ENCODE data around the gene IL12RB1.

The IL12RB1 gene

DNA sequence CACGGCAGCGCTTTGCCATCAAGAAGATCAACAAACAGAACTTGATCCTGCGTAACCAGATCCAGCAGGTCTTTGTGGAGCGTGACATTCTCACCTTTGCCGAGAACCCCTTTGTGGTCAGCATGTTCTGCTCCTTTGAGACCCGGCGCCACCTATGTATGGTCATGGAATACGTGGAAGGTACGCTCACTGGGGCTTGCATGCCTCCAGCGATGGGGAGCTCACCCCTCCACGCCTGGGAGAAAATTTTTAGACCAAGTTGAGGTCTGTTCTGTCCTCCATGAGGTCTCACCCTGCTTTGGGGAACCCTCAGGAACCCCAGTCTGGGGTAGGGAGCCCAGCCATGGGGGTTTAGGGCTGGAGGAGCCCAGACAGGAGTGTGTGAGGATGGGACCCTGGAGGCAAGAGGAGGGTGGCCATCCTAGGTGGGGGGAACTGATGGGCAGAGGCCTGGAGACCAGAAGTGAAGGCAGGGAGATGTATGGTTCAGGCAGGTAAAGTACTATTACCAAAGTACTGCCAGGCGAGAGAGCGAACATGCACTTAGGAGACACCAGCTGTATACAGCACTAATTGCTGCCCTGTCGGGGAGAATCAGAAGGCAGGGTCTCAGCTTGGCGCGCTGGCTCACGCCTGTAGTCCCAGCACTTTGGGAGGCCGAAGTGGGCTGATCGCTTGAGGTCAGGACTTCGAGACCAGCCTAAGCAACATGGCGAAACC lies 43.9 kb upstream of the IL12RB1 start:
- H3K4me1 ChIP-seq (ENCODE audit: low read length) = no peaks in the 10 kb centered on the region
- H3K9ac ChIP-seq (ENCODE audit: low read length) = no peak overlapping the region
- TF ChIP-seq, protein P1, sequence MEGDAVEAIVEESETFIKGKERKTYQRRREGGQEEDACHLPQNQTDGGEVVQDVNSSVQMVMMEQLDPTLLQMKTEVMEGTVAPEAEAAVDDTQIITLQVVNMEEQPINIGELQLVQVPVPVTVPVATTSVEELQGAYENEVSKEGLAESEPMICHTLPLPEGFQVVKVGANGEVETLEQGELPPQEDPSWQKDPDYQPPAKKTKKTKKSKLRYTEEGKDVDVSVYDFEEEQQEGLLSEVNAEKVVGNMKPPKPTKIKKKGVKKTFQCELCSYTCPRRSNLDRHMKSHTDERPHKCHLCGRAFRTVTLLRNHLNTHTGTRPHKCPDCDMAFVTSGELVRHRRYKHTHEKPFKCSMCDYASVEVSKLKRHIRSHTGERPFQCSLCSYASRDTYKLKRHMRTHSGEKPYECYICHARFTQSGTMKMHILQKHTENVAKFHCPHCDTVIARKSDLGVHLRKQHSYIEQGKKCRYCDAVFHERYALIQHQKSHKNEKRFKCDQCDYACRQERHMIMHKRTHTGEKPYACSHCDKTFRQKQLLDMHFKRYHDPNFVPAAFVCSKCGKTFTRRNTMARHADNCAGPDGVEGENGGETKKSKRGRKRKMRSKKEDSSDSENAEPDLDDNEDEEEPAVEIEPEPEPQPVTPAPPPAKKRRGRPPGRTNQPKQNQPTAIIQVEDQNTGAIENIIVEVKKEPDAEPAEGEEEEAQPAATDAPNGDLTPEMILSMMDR (IDR thresholded peaks at IDR 0.05; ENCODE audit: low read depth, low read length) = no peak
- no peak for TF ChIP-seq EZH2phosphoT487 (IDR thresholded peaks at IDR 0.05; ENCODE audit: low read depth)
- no peak overlapping the region for H3K4me2 ChIP-seq (ENCODE audit: low read length)
- H3K9me3 ChIP-seq (ENCODE audit: insufficient read depth, low read length) = no peaks in the 10 kb centered on the region
- no peaks in the 10 kb centered on the region for H4K20me1 ChIP-seq (ENCODE audit: insufficient read depth, low read length)
- no peaks in the 10 kb centered on the region for H3K27me3 ChIP-seq (ENCODE audit: low read depth, low read length)
- H2AFZ ChIP-seq (ENCODE audit: low read depth, low read length) = no peak overlapping the region
- no peak overlapping the region for H3K27ac ChIP-seq (ENCODE audit: low read length)
- no peak overlapping the region for H3K4me3 ChIP-seq (ENCODE audit: low read length)
- H3K36me3 ChIP-seq (replicated peaks; ENCODE audit: low read depth, low read length) = peaks cover 51% of the 10 kb centered on the region
- no peaks in the 10 kb centered on the region for H3K79me2 ChIP-seq (ENCODE audit: low read length)

DNA sequence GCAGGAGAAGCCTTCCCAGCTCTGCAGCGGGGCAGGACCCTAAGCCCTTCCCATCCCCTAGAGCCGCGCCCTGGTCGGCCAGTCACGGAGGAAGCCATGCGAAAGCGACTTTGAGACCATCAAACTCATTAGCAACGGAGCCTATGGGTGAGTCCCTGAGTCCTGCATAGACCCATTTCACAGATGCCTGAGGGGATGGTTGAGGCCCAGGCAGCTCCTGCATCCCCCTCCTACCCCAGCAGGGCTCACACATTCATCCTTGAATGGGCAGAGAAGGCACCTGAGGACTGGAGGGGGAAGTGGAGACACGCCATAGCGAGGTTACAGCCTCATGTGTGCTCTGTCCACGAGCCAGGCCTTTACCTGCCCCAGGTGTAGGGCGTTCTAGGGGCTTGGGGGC lies 42.1 kb upstream of the IL12RB1 start:
- H3K9me3 ChIP-seq (ENCODE audit: insufficient read depth, low read length) = no peaks in the 10 kb centered on the region
- peaks cover 51% of the 10 kb centered on the region for H3K36me3 ChIP-seq (replicated peaks; ENCODE audit: low read depth, low read length)
- no peak overlapping the region for H3K4me3 ChIP-seq (ENCODE audit: low read length)
- no peaks in the 10 kb centered on the region for H3K79me2 ChIP-seq (ENCODE audit: low read length)
- H3K9ac ChIP-seq (ENCODE audit: low read length) = no peak overlapping the region
- H3K4me1 ChIP-seq (ENCODE audit: low read length) = no peaks in the 10 kb centered on the region
- H3K27me3 ChIP-seq (ENCODE audit: low read depth, low read length) = no peaks in the 10 kb centered on the region
- no peak for TF ChIP-seq EZH2phosphoT487 (IDR thresholded peaks at IDR 0.05; ENCODE audit: low read depth)
- TF ChIP-seq, protein P1 (IDR thresholded peaks at IDR 0.05; ENCODE audit: low read depth, low read length) = no peak
- no peak overlapping the region for H2AFZ ChIP-seq (ENCODE audit: low read depth, low read length)
- H3K27ac ChIP-seq (ENCODE audit: low read length) = no peak overlapping the region
- no peaks in the 10 kb centered on the region for H4K20me1 ChIP-seq (ENCODE audit: insufficient read depth, low read length)
- no peak overlapping the region for H3K4me2 ChIP-seq (ENCODE audit: low read length)

DNA sequence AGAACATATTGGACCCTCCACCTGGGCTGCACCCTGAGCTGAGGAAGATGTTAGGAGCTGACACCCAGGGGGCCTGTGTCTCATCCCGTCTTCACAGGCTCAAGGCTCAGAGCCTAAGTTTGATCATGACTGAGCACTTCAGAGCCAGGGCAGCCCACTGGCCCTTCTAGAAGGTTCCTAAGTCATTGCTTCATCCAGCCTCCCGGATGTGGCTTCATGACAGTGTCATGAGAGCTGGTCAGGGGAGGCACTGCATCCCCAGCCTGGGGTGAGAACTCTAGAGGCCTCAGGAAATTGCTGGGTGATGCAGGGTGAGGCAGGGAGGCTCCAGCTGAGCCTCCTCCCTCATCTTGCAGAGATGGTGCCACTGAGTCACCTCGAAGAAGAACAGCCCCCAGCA lies 41.3 kb upstream of the IL12RB1 start:
- H3K4me1 ChIP-seq (ENCODE audit: low read length) = no peaks in the 10 kb centered on the region
- H3K9me3 ChIP-seq (ENCODE audit: insufficient read depth, low read length) = no peaks in the 10 kb centered on the region
- H3K36me3 ChIP-seq (replicated peaks; ENCODE audit: low read depth, low read length) = peaks cover 55% of the 10 kb centered on the region
- H2AFZ ChIP-seq (ENCODE audit: low read depth, low read length) = no peak overlapping the region
- no peak overlapping the region for H3K9ac ChIP-seq (ENCODE audit: low read length)
- H4K20me1 ChIP-seq (ENCODE audit: insufficient read depth, low read length) = no peaks in the 10 kb centered on the region
- H3K4me2 ChIP-seq (ENCODE audit: low read length) = no peak overlapping the region
- H3K79me2 ChIP-seq (ENCODE audit: low read length) = no peaks in the 10 kb centered on the region
- H3K27me3 ChIP-seq (ENCODE audit: low read depth, low read length) = no peaks in the 10 kb centered on the region
- no peak overlapping the region for H3K27ac ChIP-seq (ENCODE audit: low read length)
- no peak overlapping the region for H3K4me3 ChIP-seq (ENCODE audit: low read length)
- TF ChIP-seq, protein P1 (IDR thresholded peaks at IDR 0.05; ENCODE audit: low read depth, low read length) = no peak
- TF ChIP-seq EZH2phosphoT487 (IDR thresholded peaks at IDR 0.05; ENCODE audit: low read depth) = no peak

DNA sequence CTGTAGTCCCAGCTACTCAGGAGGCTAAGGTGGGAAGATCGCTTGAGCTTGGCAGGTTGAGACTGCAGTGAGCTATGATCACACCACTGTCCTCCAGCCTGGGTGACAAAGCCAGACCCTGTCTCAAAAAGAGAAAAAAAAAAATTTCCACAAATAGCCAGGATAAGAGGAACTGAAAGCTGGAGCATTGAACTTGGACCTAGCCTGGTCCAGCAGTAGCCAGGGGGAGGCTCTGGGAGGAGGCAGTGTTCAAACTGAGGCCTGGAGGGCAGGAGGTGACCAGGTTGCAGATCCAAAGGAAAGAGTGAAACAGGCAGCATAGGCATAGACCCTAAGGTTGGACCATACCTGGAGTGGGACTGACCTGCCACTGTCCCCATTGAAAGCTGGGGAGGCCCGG lies 39.4 kb upstream of the IL12RB1 start:
- Histone ChIP-seq H4K20me1 (ENCODE audit: insufficient read depth, low read length) (no peaks in the 10 kb centered on the region), H3K79me2 (ENCODE audit: low read length) (no peaks in the 10 kb centered on the region), H3K36me3 (replicated peaks; ENCODE audit: low read depth, low read length) (peaks cover 59% of the 10 kb centered on the region), H3K9ac (ENCODE audit: low read length) (no peak overlapping the region), H2AFZ (ENCODE audit: low read depth, low read length) (no peak overlapping the region), H3K4me1 (ENCODE audit: low read length) (no peaks in the 10 kb centered on the region), H3K9me3 (ENCODE audit: insufficient read depth, low read length) (no peaks in the 10 kb centered on the region), H3K4me2 (ENCODE audit: low read length) (no peak overlapping the region), H3K4me3 (ENCODE audit: low read length) (no peak overlapping the region), H3K27me3 (ENCODE audit: low read depth, low read length) (no peaks in the 10 kb centered on the region), H3K27ac (ENCODE audit: low read length) (no peak overlapping the region)
- TF ChIP-seq EZH2phosphoT487 (IDR thresholded peaks at IDR 0.05; ENCODE audit: low read depth) = no peak
- TF ChIP-seq, protein P1 (IDR thresholded peaks at IDR 0.05; ENCODE audit: low read depth, low read length) = no peak

All from OCI-LY3 (cell line).